NCI-H2171 treated with DMSO at 0.1 percent for 48 hours (cell line): ENCODE measurements around the gene ZFPM1.

Experiments
- DNase-seq: peaks from one replicate; lab custom pipeline; 2025; lab: John Stamatoyannopoulos, UW

ZFPM1 gene

DNA sequence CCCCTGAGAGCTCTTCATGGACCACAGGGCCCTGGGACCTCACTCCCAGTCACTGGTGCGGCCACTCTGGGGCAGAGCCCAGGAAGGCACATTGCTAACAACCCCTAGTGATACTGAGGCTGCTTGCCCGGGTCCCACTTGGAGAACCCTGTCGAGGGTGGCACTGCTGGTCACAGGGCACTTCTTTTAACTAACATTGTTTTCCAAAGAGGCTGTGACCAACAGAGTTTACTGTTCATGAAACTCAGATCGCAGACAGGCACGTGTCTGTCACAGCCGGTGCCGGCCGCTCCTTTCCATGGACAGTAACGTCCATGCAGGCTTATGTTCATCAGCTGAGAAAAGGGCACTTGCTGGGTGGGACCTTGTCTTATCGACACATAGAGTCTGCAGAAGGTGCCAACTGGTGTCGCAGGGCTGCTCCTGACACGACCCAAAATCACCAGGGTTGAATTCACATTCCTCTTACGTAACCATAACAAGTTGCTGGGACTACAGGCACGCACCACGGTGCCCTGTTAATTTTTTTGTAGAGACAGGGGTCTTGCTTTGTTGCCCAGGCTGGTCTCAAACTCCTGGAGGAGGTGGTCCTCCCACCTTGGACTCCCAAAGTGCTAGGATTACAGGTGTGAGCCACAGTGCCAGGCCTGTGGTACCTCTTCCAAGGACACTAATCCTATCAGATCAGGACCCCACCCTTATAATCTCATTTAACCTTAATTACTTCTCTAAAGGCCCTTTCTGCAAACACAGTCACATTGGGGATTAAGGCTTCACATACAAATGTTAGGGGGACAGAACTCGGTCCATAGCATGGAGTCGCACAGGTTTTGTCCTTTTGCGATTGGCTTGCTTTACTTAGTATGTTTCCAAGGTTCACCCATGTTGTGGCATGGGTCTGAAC lies 115.9 kb downstream of the ZFPM1 start:
- no peak for DNase-seq

DNA sequence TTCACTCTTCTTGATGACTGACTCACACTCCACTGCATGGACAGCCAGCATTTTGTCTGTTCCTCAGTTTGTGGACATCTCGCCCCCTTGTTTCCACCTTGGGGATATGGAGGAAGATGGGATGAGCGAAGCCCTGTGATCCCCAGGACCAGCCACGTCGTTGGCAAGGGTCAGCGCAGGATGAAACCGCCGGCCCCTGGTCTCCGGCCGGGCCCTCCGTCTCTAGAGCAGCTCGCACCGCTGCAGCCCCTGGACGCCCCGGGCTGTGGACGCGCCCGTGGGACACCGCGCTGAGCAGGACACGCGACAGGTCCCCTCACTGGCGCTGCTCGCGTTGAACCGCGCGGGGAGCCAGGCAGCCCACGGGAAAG lies 116.5 kb downstream of the ZFPM1 start:
- no peak for DNase-seq

DNA sequence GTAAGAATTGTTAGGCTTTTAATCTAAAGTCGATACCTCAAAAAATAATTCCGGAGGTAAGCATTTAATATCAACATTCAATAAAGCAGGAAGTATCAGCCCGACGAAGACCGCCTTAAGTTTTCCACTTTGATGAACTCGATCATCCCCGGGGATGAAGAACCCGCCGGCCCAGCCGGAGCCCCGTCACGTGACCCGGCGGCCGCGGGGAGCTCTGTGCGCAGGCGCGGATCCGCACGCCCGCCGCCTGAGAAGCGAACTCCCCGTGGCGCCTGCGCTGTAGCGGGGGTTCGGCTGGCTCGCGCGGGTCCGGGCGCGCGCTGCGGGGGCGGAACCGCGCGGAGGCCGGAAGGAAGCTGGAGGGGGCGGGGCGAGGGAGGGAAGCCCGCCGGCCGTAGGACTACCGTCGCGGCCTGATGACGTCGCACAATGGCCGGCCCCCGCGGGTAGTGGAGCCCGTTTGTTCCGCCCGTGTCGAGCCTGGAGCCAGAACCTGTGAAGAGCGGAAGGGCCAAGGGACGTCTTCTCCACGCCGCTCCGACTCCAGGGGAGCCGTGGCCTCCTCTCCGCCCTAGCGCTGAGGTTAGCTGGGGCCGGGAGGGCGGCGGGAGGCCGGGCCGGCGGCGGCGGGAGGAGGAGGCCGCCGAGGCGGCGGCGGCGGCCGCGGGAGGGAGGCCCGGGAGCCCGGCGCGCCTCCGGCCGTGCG lies 117.1 kb downstream of the ZFPM1 start, which contains the start of gene ZC3H18:
ZC3H18 (plus strand) TSS at position 419 of the 706 bp plus-strand sequence. CDS start 6,721 bp downstream, outside the sequence.
- peak; percentile 90 for DNase-seq

DNA sequence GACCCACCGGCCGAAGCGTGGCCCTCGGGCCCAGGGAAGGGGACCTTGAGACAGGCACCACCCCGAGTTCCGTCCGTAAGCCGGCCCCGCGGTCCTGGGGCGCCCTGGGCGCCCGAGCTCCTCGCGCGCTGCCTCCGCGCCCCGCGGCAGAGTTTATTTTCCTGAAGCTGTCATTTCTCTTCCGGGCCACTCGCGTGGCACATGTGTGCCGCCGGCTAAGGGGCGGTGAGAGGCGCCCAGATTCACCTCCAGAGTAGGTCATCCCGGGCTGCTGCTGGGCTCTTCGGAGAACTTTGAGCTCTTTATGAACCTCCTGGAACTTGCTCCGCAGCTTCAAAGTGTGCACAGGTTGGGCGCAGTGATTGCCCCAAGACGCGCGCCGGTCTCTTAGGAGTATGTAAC lies 117.6 kb downstream of the ZFPM1 start:
- DNase-seq, result no peak

DNA sequence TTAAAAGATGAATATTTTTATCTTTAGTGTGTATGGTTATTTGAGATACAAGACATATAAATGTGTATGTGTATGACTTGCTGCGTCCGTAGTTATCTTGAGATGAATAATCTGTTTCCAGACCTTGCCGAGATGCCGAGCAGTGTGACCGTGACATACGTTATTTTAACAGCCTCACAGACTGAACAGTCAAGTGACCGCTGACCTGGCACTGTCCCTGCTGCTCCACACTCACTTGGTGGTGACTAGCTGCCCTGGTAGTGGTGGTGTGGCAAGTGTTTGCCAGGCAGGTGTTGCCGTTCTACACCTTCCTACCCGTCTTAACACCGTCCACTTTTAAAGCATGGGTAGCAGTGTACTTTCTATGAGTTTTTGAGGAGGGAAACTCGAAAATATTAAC lies 122.2 kb downstream of the ZFPM1 start:
- no peak for DNase-seq

DNA sequence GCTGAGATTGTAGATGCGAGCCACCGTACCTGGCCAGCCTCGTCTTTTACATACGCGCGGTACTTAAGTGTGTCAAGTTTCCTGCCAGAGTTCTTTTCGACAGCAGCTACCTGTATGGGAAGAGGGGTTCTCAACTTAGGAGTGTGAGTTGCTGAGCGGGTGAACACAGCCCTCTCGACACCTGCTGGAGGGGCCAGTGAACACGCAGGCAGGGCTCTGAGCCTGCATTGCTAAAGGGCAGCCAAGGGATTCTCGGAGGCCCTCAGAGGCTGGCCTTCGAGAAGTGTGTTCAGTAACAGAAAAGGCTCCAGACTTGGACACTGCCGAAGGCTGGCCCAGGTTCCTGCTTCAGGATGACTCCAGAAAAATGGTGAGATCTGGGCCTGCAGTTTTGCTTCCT lies 123.2 kb downstream of the ZFPM1 start:
- no peak for DNase-seq

DNA sequence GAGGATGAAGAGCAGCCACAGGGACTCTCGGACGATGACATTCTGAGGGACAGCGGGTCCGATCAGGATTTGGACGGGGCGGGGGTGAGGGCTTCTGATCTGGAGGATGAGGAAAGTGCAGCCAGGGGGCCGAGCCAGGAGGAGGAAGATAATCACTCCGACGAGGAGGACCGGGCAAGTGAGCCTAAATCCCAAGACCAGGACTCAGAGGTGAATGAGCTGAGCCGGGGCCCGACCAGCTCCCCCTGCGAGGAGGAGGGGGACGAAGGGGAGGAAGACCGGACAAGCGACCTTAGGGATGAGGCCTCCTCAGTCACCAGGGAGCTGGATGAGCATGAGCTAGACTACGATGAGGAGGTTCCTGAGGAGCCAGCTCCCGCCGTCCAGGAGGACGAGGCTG lies 124.1 kb downstream of the ZFPM1 start:
- no peak for DNase-seq

DNA sequence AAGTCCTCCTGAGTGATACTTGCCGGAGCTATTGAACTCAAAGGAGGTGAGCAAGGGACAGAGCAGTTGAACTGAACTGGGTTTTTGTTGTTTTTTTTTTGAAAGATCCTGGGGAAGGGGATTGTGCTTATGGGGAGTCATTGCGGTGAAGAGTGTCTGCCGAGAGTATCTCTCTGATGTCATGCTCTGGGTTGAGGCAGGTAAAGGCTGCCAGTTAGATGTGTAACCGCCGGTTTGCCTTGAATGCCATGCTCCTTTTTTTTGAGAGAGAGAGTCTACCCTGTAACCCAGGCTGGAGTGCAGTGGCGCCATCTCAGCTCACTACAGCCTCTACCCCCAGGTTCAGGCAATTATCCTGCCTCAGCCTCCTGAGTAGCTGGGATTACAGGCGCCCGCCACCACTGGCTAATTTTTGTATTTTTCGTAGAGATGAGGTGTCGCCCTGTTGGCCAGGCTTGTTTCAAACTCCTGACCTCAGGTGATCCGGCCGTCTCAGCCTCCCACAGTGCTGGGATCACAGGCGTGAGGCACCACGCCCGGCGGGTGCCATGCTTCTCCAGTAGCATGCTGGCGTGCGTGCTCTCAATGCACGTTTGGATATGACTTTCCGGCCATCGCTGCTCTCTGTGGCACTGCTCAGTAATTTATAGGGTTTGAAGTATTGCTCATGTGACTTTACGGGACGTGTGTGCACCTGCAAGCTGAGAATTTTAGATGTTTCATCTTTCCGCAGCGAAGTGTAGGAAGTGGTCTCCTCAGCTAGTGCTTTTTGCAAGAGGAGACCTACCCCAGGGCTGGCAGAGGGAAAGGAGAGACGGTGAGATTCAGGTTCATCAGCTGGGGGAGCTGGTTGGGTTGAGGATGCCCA lies 125.6 kb downstream of the ZFPM1 start:
- no peak for DNase-seq

DNA sequence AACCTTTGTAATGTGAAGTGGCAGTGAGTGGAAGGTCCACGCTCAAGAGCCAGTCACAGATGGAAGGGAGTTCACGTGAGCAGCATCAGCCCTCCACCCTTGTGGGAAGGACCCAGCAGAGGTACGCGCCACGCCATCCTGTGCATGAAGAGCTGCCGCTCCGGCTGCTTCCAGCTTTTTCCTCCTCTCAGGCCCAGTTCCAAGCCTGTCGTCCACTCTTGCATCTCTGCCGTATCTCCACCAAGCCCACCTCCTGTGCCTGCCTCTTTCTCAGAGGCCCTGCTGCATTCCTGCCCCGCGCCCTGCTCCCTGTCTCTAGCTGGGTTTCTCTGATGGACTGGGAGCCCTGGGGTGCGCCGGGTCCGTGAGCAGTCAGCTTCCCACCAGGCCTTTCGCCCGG lies 127.3 kb downstream of the ZFPM1 start:
- no peak for DNase-seq

DNA sequence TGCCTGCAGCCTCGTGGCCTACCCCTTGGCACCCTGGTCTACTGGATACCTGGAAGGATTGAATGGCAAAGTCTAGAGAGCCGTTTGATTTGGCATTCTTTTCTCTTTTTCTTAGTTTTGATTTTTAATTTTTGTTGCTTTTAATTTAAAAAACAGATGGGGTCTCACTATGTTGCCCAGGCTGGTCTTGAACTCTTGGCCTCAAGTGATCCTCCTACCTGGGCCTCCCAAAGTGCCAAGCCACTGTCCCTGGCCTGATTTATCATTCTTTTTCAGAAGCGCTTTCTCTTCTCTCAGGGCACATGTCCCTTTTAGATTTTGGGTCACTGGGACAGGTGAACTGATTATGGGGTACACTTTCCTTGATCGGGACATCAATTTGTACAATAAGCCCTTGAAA lies 128.0 kb downstream of the ZFPM1 start:
- DNase-seq, result no peak

DNA sequence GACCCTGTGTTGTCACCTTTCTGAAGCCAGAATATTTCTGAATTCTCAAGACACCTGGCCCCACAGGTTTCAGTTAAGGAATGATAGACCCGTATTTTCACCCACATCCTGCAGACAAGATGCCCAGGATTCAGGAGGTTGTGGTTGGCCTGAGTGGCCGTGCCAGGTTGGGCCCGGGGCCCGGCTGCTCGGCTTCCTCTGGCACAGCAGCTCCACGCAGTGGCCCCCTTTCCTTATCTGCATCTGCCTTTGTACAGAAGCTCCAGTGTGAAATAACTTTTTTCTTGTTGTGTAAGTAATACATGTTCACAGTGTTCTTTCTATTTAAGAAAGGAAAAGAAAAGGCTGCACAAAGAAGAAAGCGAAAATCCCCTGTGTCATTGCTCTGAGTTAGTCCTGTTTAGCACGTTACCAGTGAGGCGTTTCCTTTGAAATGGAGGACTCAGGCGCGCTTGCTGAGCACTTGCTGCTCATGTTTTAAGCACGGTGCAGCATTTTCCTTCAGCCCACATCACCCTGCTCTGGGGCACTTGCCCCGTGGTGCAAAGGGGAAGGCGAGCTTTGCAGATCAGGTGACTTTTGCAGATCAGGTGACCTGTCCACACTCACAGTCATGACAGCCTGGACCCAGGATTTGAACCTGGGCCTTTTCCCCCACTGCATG lies 130.0 kb downstream of the ZFPM1 start:
- no peak for DNase-seq

DNA sequence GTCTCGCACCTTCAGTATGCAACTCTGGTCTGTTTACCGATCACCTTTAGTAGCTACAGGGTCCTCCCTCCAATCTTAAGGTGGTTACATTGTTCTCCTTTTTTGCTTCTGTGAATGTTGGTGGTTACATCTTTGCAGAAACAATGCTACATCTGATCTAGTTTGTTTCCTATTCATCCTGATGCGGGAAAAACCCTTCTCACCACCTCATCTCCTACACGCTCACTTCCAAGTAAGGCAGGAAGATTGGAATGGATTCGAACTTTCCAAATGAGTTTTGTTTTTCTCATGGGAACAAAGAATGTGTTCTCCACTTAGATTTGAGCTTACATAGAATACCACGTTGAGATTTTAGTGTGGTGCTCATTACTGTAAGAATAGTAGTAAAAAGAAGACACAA lies 131.6 kb downstream of the ZFPM1 start:
- DNase-seq, result peak; percentile 43

DNA sequence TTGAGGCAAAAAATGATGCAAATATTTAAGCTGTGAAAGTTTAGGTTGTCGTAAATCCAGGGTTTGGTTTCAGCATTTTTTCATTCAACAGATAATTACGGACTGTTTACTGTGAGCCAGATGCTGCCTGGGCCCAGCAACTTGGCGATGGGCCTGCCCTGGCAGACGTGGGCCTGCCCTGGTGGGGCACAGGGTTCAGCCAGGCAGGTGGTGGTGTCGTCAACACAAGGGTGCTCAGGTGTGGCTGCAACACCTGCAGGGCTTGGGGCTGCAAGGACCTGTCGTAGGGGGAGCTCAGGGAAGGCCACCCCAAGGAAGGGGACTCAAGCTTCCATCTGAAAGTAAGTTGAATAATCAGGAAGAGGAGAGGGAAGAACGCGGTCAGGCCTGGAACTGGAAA lies 132.2 kb downstream of the ZFPM1 start:
- peak; percentile 88 for DNase-seq

DNA sequence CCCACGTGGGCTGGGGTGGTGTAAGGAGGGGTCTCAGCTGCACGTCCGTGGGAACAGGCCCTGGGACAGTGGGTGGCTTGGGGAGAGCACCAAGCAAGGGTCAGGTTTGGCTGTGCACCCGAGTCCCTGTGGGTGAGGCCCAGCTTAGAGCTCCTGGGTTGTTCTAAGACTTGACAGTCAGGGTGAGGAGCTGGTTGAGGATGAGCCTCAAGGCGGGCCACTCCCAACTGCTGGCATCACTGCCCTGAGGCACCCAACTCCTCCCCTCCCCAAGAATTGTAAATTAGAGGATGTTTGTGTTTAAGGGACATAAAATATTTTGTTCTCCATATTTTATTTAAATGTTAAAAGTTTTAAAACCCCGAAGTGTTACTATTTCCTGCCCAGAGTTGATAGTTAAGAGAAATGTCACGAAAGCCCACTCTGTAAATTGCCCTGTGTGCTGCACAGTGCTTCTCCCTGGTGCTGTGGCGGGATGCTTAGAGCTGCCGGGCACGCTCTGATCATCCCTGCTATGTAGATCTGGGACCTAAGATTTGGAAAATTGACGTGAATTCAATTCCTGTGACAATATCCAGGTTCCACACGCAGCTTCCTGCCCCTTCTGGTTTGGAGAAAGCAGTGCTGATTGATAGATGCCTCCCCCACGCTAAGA lies 133.0 kb downstream of the ZFPM1 start:
- DNase-seq, result no peak
